ENCODE results near the gene DLGAP4. TPM values are rescaled to one million over a fixed set of nuclear protein-coding genes. Genes with fewer than 3 reads are reported as not detected.

DLGAP4 gene
- total and polyA plus RNA-seq, 8 donors, result 15.1 to 92.2 (median 33.5) TPM

GRCh38 chr20:36273414-36274180, 32.5 kb upstream of the DLGAP4 start:
- TF ChIP-seq POLR2AphosphoS5 (IDR thresholded peaks at IDR 0.05) (no peak), POLR2A (IDR thresholded peaks at IDR 0.05) (no peak), EP300 (IDR thresholded peaks at IDR 0.05) (no peak)
- TF ChIP-seq, protein P1, sequence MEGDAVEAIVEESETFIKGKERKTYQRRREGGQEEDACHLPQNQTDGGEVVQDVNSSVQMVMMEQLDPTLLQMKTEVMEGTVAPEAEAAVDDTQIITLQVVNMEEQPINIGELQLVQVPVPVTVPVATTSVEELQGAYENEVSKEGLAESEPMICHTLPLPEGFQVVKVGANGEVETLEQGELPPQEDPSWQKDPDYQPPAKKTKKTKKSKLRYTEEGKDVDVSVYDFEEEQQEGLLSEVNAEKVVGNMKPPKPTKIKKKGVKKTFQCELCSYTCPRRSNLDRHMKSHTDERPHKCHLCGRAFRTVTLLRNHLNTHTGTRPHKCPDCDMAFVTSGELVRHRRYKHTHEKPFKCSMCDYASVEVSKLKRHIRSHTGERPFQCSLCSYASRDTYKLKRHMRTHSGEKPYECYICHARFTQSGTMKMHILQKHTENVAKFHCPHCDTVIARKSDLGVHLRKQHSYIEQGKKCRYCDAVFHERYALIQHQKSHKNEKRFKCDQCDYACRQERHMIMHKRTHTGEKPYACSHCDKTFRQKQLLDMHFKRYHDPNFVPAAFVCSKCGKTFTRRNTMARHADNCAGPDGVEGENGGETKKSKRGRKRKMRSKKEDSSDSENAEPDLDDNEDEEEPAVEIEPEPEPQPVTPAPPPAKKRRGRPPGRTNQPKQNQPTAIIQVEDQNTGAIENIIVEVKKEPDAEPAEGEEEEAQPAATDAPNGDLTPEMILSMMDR (IDR thresholded peaks at IDR 0.05), result no peak
- DNase-seq, result peak in 1 of 2 donors; percentile 31
- intact Hi-C loops (cut with DNase I; ENCODE audit: low total_unique reads), result no loop called here

DNA sequence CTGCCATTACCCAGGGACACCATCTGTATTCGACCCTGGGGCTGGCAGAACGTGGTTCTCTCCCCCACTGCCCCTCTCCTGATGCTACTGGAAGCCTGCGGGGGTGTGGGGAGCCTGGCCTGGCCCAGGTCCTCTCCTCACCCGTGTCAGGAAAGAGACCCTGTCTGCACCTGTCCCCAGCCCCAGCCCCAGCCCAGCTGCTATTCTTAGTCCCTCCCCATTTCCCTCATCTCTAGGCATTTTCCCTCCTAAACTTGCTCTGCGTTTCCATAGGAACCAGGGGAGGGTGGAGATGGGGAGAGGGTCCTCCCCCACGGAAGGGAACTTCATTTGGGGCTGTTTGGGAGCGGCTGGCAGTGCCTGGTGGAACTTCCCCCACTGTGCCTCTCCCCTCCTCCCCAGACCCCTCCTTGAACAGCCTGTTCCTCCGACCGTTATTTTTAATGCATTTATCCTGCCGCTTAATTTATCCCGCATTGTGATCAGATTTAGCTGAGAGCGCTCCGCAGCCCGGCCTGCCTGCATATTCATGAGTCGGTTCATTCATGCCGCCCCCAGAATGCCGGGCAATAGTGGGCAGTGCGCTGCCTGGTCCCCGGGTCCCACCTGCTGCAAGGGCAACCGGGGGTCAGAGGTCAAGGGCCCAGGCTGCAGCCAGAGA, 31.8 kb upstream of the DLGAP4 start:
- no peak overlapping the region for H3K27ac ChIP-seq
- TF ChIP-seq, protein P1 (IDR thresholded peaks at IDR 0.05), result no peak
- peaks cover 0 to under 1% (median 0%) of the 10 kb centered on the region in 4 donors for H3K9me3 ChIP-seq
- H3K27me3 ChIP-seq, result peaks cover 8 to 53% (median 23%) of the 10 kb centered on the region in 3 donors
- H3K36me3 ChIP-seq, result no peaks in the 10 kb centered on the region
- H3K4me1 ChIP-seq, result no peaks in the 10 kb centered on the region
- intact Hi-C loops (cut with DNase I; ENCODE audit: low total_unique reads), result no loop called here
- no peak for DNase-seq
- no peak overlapping the region for H3K4me3 ChIP-seq
- WGBS, 5 donors, result 49 to 53% (median 50%) methylated on average over 17 to 20 of the region's 20 CpGs

More at GRCh38 chr20:36273414-36274180, 32.5 kb upstream of the DLGAP4 start:
- H3K4me1 ChIP-seq, result no peaks in the 10 kb centered on the region
- no peaks in the 10 kb centered on the region for H3K9me3 ChIP-seq
- no peak overlapping the region for H3K27ac ChIP-seq
- WGBS, 5 donors, result 61 to 72% (median 66%) methylated on average over 10 to 12 of the region's 12 CpGs
- H3K4me3 ChIP-seq, result no peak overlapping the region
- no peaks in the 10 kb centered on the region for H3K36me3 ChIP-seq
- H3K27me3 ChIP-seq, result peaks cover 8 to 46% (median 17%) of the 10 kb centered on the region in 3 donors

DNA sequence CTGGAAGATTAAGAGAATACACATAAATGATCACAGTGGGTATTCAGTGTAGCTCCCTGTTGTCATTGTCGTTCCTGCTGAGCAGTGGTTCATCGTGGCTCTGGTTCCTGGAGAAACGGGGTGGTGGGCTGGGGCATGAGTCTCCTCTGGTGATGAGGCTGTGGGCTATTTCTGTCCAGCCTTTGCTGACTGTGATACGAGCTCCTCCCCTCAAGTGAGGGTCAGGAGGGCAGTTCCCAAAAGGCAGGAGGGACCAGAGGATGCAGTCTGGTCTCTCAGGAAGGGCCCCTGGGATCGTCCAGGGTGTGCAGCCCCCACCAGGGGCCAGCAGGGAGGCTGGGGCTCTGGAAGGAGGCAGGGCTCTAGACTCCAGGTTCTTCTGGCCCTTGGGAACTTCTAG, 31.1 kb upstream of the DLGAP4 start:
- WGBS, 5 donors, result 54 to 60% (median 57%) methylated on average over 5 of the region's 5 CpGs
- Histone ChIP-seq H3K4me1 (no peaks in the 10 kb centered on the region), H3K27ac (no peak overlapping the region), H3K36me3 (no peaks in the 10 kb centered on the region), H3K9me3 (peaks cover 0 to 7% (median 0%) of the 10 kb centered on the region in 4 donors), H3K27me3 (peaks cover 8 to 60% (median 29%) of the 10 kb centered on the region in 3 donors), H3K4me3 (no peak overlapping the region)
- no peak for TF ChIP-seq EP300 (IDR thresholded peaks at IDR 0.05)
- no peak for TF ChIP-seq POLR2AphosphoS5 (IDR thresholded peaks at IDR 0.05)
- TF ChIP-seq POLR2A (IDR thresholded peaks at IDR 0.05), result no peak
- TF ChIP-seq, protein P1 (IDR thresholded peaks at IDR 0.05), result no peak
- intact Hi-C loops (cut with DNase I; ENCODE audit: low total_unique reads), result no loop called here
- DNase-seq, result no peak

- TF ChIP-seq EP300 (IDR thresholded peaks at IDR 0.05) (no peak), POLR2AphosphoS5 (IDR thresholded peaks at IDR 0.05) (no peak), POLR2A (IDR thresholded peaks at IDR 0.05) (no peak)
- TF ChIP-seq, protein P1 (IDR thresholded peaks at IDR 0.05), result no peak
- Histone ChIP-seq H3K4me3 (no peak overlapping the region), H3K9me3 (peaks cover 0 to 7% (median 0%) of the 10 kb centered on the region in 4 donors), H3K27ac (no peak overlapping the region), H3K36me3 (no peaks in the 10 kb centered on the region), H3K27me3 (peaks cover 8 to 65% (median 29%) of the 10 kb centered on the region in 3 donors), H3K4me1 (no peaks in the 10 kb centered on the region)
- intact Hi-C loops (cut with DNase I; ENCODE audit: low total_unique reads), result no loop called here
- WGBS, 5 donors, result 72 to 82% (median 78%) methylated on average over 12 of the region's 12 CpGs
- peak in 1 of 2 donors; percentile 18 for DNase-seq
Measured at GRCh38 chr20:36275441-36276189, 30.5 kb upstream of the DLGAP4 start.

Data from stomach (tissue), 9 donors.